ENCODE results near the gene SARNP. TPM values are rescaled to one million over a fixed set of nuclear protein-coding genes. Genes with fewer than 3 reads are reported as not detected.

The SARNP gene
- total RNA-seq, 1 donor, result 53.6 TPM

DNA sequence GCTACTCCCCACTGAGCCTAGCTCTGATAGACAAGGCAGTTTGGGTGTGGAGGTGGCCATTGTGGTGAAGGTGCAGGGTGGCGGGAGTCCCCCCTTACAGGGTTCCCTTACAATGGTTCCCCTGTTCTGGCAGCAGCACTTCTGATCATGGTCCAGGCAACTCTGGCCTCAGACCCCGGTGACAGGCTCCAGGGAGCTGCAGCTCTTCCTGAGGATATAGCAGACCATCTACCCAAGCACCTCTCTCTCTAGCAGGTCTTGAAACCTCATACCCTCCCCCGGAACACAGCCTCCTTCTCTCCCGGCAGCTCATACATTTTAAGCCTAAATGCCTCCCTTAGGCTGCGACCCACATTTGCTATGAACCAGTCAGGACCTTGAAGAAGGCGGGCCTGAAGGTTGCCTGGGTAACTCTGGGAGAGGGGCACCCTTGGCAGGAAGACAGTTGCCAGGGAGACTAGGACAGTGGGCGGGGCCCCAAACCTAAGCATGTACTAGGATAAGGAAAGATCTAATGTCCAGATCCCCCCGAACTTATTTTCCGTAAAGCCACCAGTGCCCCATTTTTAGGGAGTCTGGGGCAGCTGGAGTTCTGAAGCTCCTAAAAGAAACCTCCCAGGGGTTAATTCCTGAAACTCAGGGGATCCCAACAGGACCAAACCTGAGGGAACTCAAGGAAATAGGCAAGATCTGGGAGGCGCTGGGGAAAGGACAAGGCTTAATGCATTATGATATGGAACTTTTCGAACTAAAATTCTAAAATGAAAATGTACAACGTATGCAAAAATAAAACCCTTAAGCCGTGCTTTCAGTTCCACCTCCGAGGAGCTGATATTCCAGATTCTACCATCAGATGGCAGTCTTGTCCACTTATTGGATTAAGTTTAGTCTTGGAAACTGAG is 79.2 kb downstream of the SARNP start:
- H3K36me3 ChIP-seq (ENCODE audit: insufficient read depth, low read length), result no peaks in the 10 kb centered on the region
- peaks cover 17% of the 10 kb centered on the region for H3K4me1 ChIP-seq (ENCODE audit: insufficient read depth, low read length)
- no peaks in the 10 kb centered on the region for H3K27me3 ChIP-seq (ENCODE audit: insufficient read depth, low read length)
- H2AFZ ChIP-seq (ENCODE audit: low read length), result peak overlapping the region; percentile 92
- H4K20me1 ChIP-seq (ENCODE audit: insufficient read depth, low read length), result no peaks in the 10 kb centered on the region
- TF ChIP-seq, protein P1, sequence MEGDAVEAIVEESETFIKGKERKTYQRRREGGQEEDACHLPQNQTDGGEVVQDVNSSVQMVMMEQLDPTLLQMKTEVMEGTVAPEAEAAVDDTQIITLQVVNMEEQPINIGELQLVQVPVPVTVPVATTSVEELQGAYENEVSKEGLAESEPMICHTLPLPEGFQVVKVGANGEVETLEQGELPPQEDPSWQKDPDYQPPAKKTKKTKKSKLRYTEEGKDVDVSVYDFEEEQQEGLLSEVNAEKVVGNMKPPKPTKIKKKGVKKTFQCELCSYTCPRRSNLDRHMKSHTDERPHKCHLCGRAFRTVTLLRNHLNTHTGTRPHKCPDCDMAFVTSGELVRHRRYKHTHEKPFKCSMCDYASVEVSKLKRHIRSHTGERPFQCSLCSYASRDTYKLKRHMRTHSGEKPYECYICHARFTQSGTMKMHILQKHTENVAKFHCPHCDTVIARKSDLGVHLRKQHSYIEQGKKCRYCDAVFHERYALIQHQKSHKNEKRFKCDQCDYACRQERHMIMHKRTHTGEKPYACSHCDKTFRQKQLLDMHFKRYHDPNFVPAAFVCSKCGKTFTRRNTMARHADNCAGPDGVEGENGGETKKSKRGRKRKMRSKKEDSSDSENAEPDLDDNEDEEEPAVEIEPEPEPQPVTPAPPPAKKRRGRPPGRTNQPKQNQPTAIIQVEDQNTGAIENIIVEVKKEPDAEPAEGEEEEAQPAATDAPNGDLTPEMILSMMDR (IDR thresholded peaks at IDR 0.05; ENCODE audit: extremely low read depth, low read depth, low read length), result peak; percentile 79
- H3K9me3 ChIP-seq (ENCODE audit: low read depth, low read length), result no peaks in the 10 kb centered on the region
- no peaks in the 10 kb centered on the region for H3K79me2 ChIP-seq (ENCODE audit: insufficient read depth, low read length)
- H3K4me2 ChIP-seq (ENCODE audit: insufficient read depth, low read length), result peak overlapping the region; percentile 96
- DNase-seq (ENCODE audit: insufficient read length, low spot score, missing footprints), result no peak
- H3K4me3 ChIP-seq (ENCODE audit: insufficient read depth, low read length), result peak overlapping the region; percentile 81
- H3K27ac ChIP-seq (ENCODE audit: low read depth, low read length), result peak overlapping the region; percentile 60

DNA sequence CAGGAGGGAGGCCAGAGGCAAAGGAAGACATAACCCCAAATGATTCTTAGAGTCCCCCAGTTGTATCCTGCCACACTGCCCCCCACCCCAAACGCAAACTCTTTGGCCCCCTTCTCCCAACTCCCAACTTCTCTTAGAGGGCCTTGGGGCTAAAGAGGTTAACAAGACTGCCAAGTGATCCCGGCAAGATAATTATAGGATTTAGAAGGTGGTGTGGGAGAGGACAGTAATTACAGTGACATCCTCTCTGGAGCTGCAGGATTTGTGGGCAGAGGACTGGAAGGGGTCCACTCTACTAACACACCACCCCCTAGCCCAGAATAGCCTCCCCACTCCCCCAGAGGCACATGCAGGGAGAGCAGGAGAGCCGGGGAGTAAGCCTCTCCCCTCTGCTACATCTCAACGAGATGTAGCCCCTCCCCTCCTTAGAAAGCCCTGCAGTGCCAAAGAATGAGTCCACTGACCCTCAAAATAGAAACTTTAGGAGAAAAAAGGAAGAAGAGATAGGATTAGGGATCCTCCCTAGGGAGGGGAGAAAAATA is 79.9 kb downstream of the SARNP start:
- H3K4me3 ChIP-seq (ENCODE audit: insufficient read depth, low read length), result peak overlapping the region; percentile 81
- TF ChIP-seq, protein P1 (IDR thresholded peaks at IDR 0.05; ENCODE audit: extremely low read depth, low read depth, low read length), result peak; percentile 5
- peak overlapping the region; percentile 96 for H3K4me2 ChIP-seq (ENCODE audit: insufficient read depth, low read length)
- H3K9me3 ChIP-seq (ENCODE audit: low read depth, low read length), result no peaks in the 10 kb centered on the region
- peaks cover 16% of the 10 kb centered on the region for H3K4me1 ChIP-seq (ENCODE audit: insufficient read depth, low read length)
- H3K79me2 ChIP-seq (ENCODE audit: insufficient read depth, low read length), result no peaks in the 10 kb centered on the region
- no peaks in the 10 kb centered on the region for H3K27me3 ChIP-seq (ENCODE audit: insufficient read depth, low read length)
- DNase-seq (ENCODE audit: insufficient read length, low spot score, missing footprints), result no peak
- peak overlapping the region; percentile 60 for H3K27ac ChIP-seq (ENCODE audit: low read depth, low read length)
- H4K20me1 ChIP-seq (ENCODE audit: insufficient read depth, low read length), result no peaks in the 10 kb centered on the region
- no peaks in the 10 kb centered on the region for H3K36me3 ChIP-seq (ENCODE audit: insufficient read depth, low read length)
- peak overlapping the region; percentile 92 for H2AFZ ChIP-seq (ENCODE audit: low read length)

DNA sequence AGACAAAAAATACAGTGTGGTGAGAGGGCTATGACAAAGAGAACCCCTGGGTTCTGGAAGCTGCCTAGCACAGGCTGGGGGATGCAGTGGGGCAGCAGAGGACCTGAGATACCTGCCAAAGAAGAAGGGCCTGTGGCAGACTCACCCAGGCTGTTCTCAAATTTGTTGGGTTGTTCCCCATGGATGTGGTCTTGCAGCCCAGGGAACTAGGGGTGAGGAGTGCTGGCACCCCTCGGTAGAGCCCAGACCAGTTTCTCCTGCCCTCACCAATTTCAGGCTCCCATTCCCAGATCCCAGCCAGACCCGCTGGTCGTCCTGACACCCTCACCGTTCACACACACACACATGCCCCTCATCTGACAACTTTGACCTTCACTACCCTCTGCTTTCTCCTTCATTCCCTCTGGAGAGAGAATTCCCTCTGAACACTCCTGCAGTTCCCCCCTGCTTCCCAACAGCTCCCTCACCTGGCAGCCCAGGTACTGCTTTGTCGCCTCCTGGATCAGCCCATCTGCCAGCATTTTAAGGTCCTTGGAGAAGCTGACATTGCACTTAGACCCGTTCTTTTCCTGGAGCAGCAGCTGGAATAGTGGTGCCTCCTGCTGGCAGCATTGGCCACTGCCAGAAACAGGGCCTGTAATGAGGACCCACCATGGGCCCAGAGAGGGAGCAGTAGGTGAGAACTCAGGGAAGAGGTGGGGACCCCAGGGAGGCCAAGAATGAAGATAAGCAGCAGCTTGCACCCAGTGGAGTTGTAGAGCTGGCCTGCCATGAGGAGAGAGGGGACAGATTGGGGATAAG is 80.5 kb downstream of the SARNP start:
- TF ChIP-seq, protein P1 (IDR thresholded peaks at IDR 0.05; ENCODE audit: extremely low read depth, low read depth, low read length), result peak; percentile 97
- Histone ChIP-seq H2AFZ (ENCODE audit: low read length) (peak overlapping the region; percentile 92), H3K4me2 (ENCODE audit: insufficient read depth, low read length) (peak overlapping the region; percentile 96), H4K20me1 (ENCODE audit: insufficient read depth, low read length) (peaks cover 3% of the 10 kb centered on the region), H3K9me3 (ENCODE audit: low read depth, low read length) (no peaks in the 10 kb centered on the region), H3K27me3 (ENCODE audit: insufficient read depth, low read length) (no peaks in the 10 kb centered on the region), H3K27ac (ENCODE audit: low read depth, low read length) (no peak overlapping the region), H3K4me1 (ENCODE audit: insufficient read depth, low read length) (peaks cover 13% of the 10 kb centered on the region), H3K36me3 (ENCODE audit: insufficient read depth, low read length) (no peaks in the 10 kb centered on the region), H3K79me2 (ENCODE audit: insufficient read depth, low read length) (peaks cover 5% of the 10 kb centered on the region), H3K4me3 (ENCODE audit: insufficient read depth, low read length) (no peak overlapping the region)
- DNase-seq (ENCODE audit: insufficient read length, low spot score, missing footprints), result peak; percentile 96
